IPS-NIHi7 (cell line): ENCODE data around the gene ATP2B2.

ENCODE experiments used
- DNase-seq: peaks from one replicate; pipeline ENCODE4 v3.0.0; 2012; ENCODE audit warnings: mixed read lengths; ENCODE audit errors: extremely low spot score

The ATP2B2 gene

GRCh38 chr3:10400749-10401495 is 104.5 kb downstream of the ATP2B2 start:
- DNase-seq = no peak

GRCh38 chr3:10400050-10400748 is 105.2 kb downstream of the ATP2B2 start:
- no peak for DNase-seq

GRCh38 chr3:10399634-10400033 is 105.8 kb downstream of the ATP2B2 start:
- DNase-seq = no peak

- DNase-seq = no peak
Measured at GRCh38 chr3:10398341-10398740, 107.0 kb downstream of the ATP2B2 start.

- DNase-seq = no peak
Measured at GRCh38 chr3:10397879-10398278, 107.5 kb downstream of the ATP2B2 start.

GRCh38 chr3:10396931-10397330 is 108.5 kb downstream of the ATP2B2 start:
- DNase-seq = no peak

GRCh38 chr3:10396083-10396482 is 109.3 kb downstream of the ATP2B2 start:
- no peak for DNase-seq

- no peak for DNase-seq
Measured at GRCh38 chr3:10395671-10396070, 109.7 kb downstream of the ATP2B2 start.

- peak; percentile 33 for DNase-seq
Measured at GRCh38 chr3:10395196-10395595, 110.2 kb downstream of the ATP2B2 start.

GRCh38 chr3:10394491-10395025 is 110.8 kb downstream of the ATP2B2 start:
- no peak for DNase-seq

GRCh38 chr3:10393514-10393913 is 111.9 kb downstream of the ATP2B2 start:
- no peak for DNase-seq

GRCh38 chr3:10392906-10393461 is 112.4 kb downstream of the ATP2B2 start:
- DNase-seq = no peak

- peak; percentile 51 for DNase-seq
Measured at GRCh38 chr3:10392244-10392643, 113.1 kb downstream of the ATP2B2 start.

- no peak for DNase-seq
Measured at GRCh38 chr3:10391391-10391790, 114.0 kb downstream of the ATP2B2 start.

GRCh38 chr3:10390641-10391373 is 114.6 kb downstream of the ATP2B2 start:
- no peak for DNase-seq

GRCh38 chr3:10389995-10390394 is 115.4 kb downstream of the ATP2B2 start:
- no peak for DNase-seq

- DNase-seq = no peak
Measured at GRCh38 chr3:10389339-10389738, 116.0 kb downstream of the ATP2B2 start.

GRCh38 chr3:10387881-10388609 is 117.3 kb downstream of the ATP2B2 start:
- no peak for DNase-seq

GRCh38 chr3:10386121-10386520 is 119.3 kb downstream of the ATP2B2 start:
- DNase-seq = no peak

- DNase-seq = no peak
Measured at GRCh38 chr3:10384541-10385360, 120.6 kb downstream of the ATP2B2 start.
